Testis (tissue), 2 donors: ENCODE results near the gene DYDC1.

ENCODE experiments used
- CTCF ChIP-seq, 3 experiments: fragments of 450-650 bp in 2 of 3; fragments of 200-600 bp in 1 of 3; sonication (generic) in 1 of 3; IDR thresholded peaks; one replicate each; pipeline ENCODE4 v1.5.1; 2016 to 2019; ENCODE audit warnings: antibody characterized with exemption in 3 of 3, mild to moderate bottlenecking in 2 of 3, moderate library complexity in 1 of 3
- POLR2A ChIP-seq: fragments of 450-650 bp; IDR thresholded peaks from one replicate; pipeline ENCODE4 v1.6.1; 2017; ENCODE audit warnings: antibody characterized with exemption, mild to moderate bottlenecking, moderate library complexity

- no peak for TF ChIP-seq CTCF (IDR thresholded peaks at IDR 0.05)
- no peak for TF ChIP-seq POLR2A
Observed at GRCh38 chr10:80392250-80392649, 35.7 kb upstream of the DYDC1 start.
